HFFc6 (cell line): ENCODE measurements around the gene AP4S1. TPM values are rescaled to one million over a fixed set of nuclear protein-coding genes. Genes with fewer than 3 reads are reported as not detected.

ENCODE experiments used
- DNase-seq: peaks from one replicate; pipeline ENCODE4 v3.0.0-alpha.2; 2018
- H3K27ac Mint-ChIP-seq: 2 replicates; pipeline ENCODE4 v1.8.0; 2020; ENCODE audit warnings: mild to moderate bottlenecking, mixed read lengths
- H3K27me3 Mint-ChIP-seq: 2 replicates; pipeline ENCODE4 v1.8.0; 2021; ENCODE audit warnings: mild to moderate bottlenecking, moderate library complexity, mixed read lengths; ENCODE audit not compliant: insufficient read depth
- H3K36me3 Mint-ChIP-seq: 2 replicates; pipeline ENCODE4 v1.8.0; 2021; ENCODE audit warnings: low read depth, mixed read lengths
- H3K4me1 Mint-ChIP-seq: 2 replicates; pipeline ENCODE4 v1.8.0; 2020; ENCODE audit warnings: low read depth, mixed read lengths
- H3K4me3 Mint-ChIP-seq: 2 replicates; pipeline ENCODE4 v1.8.0; 2020; ENCODE audit warnings: mild to moderate bottlenecking, moderate library complexity, mixed read lengths
- H3K9me3 Mint-ChIP-seq: 2 replicates; pipeline ENCODE4 v1.8.0; 2020; ENCODE audit warnings: mild to moderate bottlenecking, mixed read lengths
- total RNA-seq, 6 experiments: library from RNA; stranded (reverse); fragmentation: NEBNext Ultra II Directional; extraction: Animal tissue kit (Norgen Biotek cat#: 25700); gene quantifications; 2 replicates in 1 of 6; 3 replicates in 5 of 6; pipeline ENCODE4 v1.2.3, GENCODE V29; 2021
- TF ChIP-seq, protein P1 (sequence below): fragments of 200-600 bp; sonication (generic); IDR thresholded peaks from 2 replicates; pipeline ENCODE4 v1.5.0; 2021; ENCODE audit warnings: antibody characterized with exemption, mild to moderate bottlenecking

The AP4S1 gene
- total RNA-seq, 6 experiments from 2014 or later: 6.5 to 10.0 (median 7.5) TPM

DNA sequence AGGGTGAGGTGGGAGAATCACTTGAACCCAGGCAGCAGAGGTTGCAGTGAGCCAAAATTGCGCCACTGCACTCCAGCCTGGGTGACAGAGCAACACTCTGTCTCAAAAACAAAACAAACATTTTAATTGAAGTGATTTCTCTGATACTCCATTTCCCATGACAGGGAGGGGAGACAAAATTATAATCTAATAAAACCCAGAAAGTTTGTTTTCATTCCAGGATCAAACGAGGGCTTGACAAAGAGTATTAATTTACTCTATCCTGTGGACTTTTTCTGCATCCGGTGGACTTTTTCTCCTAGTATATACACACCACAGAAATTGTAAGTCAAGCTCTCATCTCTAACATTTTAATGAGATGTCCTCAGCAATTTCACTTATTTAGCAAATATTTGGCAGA lies 14.5 kb upstream of the AP4S1 start:
- Mint-ChIP-seq H3K9me3 (no peaks in the 10 kb centered on the region), H3K4me3 (no peak overlapping the region), H3K36me3 (peaks cover 9% of the 10 kb centered on the region), H3K27ac (no peak overlapping the region), H3K4me1 (no peaks in the 10 kb centered on the region), H3K27me3 (no peaks in the 10 kb centered on the region)
- no peak for DNase-seq
- TF ChIP-seq, protein P1, sequence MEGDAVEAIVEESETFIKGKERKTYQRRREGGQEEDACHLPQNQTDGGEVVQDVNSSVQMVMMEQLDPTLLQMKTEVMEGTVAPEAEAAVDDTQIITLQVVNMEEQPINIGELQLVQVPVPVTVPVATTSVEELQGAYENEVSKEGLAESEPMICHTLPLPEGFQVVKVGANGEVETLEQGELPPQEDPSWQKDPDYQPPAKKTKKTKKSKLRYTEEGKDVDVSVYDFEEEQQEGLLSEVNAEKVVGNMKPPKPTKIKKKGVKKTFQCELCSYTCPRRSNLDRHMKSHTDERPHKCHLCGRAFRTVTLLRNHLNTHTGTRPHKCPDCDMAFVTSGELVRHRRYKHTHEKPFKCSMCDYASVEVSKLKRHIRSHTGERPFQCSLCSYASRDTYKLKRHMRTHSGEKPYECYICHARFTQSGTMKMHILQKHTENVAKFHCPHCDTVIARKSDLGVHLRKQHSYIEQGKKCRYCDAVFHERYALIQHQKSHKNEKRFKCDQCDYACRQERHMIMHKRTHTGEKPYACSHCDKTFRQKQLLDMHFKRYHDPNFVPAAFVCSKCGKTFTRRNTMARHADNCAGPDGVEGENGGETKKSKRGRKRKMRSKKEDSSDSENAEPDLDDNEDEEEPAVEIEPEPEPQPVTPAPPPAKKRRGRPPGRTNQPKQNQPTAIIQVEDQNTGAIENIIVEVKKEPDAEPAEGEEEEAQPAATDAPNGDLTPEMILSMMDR: no peak

DNA sequence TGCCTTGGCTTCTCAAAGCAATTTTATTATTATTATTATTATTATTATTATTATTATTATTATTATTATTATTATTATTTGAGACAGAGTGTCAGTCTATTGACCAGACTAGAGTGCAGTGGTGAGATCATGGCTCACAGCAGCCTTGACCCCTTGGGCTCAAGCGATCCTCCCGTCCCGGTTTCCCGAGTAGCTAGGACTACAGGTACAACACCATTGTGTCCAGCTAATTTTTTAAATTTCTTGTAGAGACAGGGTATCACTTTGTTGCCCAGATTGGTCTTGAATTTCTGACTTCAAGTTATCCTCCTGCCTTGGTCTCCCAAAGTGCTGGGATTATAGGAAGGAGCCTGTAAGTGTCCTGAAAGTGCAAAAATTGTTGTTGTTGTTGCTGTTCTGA lies 11.6 kb upstream of the AP4S1 start:
- no peak overlapping the region for H3K27ac Mint-ChIP-seq
- TF ChIP-seq, protein P1: no peak
- H3K9me3 Mint-ChIP-seq: no peaks in the 10 kb centered on the region
- no peaks in the 10 kb centered on the region for H3K4me1 Mint-ChIP-seq
- peaks cover 13% of the 10 kb centered on the region for H3K36me3 Mint-ChIP-seq
- no peak overlapping the region for H3K4me3 Mint-ChIP-seq
- H3K27me3 Mint-ChIP-seq: no peaks in the 10 kb centered on the region
- DNase-seq: no peak

DNA sequence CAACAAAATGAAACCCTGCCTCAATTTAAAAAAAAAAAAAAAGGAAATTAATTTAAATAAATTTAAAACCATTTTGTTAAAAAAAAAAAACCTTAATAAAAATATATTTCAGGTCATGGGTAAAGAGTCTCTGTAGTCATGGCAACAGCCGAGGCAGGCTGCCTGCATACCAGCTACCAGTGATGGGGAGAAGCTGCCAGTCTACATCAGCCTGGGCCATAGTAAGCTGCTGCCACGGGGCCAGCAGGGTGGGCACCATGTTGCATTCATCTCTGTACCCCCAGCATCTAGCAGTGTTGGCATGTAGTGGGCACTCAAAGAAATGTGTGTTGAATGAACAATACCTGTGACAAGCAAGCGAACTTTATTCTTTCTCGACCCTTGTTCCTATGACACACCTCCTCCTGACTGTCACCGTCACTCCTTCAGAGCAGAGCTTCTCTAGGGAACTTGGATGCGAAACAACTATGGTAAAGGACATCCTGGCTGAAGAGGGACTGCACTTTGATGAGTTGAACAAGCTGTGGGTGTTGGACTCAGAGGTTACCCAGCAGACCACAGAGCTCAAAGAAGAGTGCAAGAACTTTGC lies 7.3 kb upstream of the AP4S1 start:
- Mint-ChIP-seq H3K4me1 (peaks cover 15% of the 10 kb centered on the region), H3K4me3 (no peak overlapping the region), H3K27ac (no peak overlapping the region), H3K27me3 (no peaks in the 10 kb centered on the region), H3K9me3 (no peaks in the 10 kb centered on the region), H3K36me3 (peaks cover 16% of the 10 kb centered on the region)
- TF ChIP-seq, protein P1: no peak
- no peak for DNase-seq

DNA sequence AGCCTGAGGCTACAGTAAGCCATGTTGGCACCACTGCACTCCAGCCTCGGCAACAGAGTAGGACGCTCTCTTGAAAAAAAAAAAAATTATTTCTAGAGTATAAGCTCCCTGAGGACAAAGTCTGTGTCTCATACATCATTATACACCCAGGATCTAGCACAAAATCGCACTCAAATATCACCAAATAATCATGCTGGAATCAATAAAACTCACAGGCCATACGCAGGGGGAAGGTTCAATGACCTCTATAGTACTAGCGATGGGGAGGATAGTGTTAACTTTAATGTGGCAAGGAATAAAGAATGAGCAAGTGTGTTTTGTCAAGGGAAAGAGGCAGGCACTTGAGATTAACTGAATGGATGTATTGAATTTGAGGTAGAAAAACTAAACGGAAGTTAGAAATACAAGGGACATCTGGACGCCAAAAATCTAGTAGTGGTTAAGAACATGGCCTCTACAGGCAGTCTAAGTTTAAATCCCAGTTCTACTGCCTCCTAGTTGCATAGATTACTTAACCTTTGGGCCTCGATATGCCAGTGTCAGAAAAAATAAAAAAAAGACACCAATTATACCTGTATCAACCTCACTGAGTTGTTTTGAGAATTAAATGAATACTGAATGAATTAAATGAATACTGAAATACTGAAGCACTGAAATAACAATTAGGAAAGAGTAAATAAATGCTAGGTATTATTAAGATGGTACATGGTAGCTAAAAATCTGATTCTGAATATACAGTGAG lies 4.4 kb upstream of the AP4S1 start:
- peaks cover 33% of the 10 kb centered on the region for H3K4me1 Mint-ChIP-seq
- H3K9me3 Mint-ChIP-seq: no peaks in the 10 kb centered on the region
- DNase-seq: no peak
- H3K27ac Mint-ChIP-seq: 0 out of 2 replicates have a peak overlapping the region, but pooled peaks have one; percentile 48
- H3K27me3 Mint-ChIP-seq: no peaks in the 10 kb centered on the region
- TF ChIP-seq, protein P1: no peak
- no peak overlapping the region for H3K4me3 Mint-ChIP-seq
- H3K36me3 Mint-ChIP-seq: peaks cover 24% of the 10 kb centered on the region

DNA sequence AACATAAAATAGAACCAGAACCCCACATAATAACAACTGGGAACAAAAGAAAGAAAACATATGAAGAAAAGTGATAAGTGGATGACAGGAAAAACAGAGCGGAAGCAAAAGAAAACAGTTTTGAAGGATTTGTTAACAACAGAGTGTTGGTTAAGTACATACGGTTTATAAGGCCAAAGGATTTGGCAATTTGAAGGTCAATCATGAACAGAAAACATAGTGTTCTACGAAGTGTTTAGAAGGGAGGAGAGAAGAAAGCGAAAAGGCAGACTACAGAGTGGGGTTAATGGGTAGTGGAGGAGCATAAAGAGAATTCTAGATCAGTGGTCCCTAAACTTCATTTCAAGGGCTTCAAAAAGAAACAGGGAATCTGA lies 3.9 kb upstream of the AP4S1 start:
- Mint-ChIP-seq H3K9me3 (no peaks in the 10 kb centered on the region), H3K36me3 (peaks cover 24% of the 10 kb centered on the region), H3K4me3 (no peak overlapping the region), H3K27me3 (no peaks in the 10 kb centered on the region), H3K27ac (peak overlapping the region; percentile 48; the same call in 1 of the 2 replicates), H3K4me1 (peaks cover 33% of the 10 kb centered on the region)
- DNase-seq: no peak
- TF ChIP-seq, protein P1: no peak
